ENCODE data around the gene PROC.

GRCh38 chr2:127428057-127428814 lies 10.0 kb downstream of the PROC start:
- TF ChIP-seq, protein P1, sequence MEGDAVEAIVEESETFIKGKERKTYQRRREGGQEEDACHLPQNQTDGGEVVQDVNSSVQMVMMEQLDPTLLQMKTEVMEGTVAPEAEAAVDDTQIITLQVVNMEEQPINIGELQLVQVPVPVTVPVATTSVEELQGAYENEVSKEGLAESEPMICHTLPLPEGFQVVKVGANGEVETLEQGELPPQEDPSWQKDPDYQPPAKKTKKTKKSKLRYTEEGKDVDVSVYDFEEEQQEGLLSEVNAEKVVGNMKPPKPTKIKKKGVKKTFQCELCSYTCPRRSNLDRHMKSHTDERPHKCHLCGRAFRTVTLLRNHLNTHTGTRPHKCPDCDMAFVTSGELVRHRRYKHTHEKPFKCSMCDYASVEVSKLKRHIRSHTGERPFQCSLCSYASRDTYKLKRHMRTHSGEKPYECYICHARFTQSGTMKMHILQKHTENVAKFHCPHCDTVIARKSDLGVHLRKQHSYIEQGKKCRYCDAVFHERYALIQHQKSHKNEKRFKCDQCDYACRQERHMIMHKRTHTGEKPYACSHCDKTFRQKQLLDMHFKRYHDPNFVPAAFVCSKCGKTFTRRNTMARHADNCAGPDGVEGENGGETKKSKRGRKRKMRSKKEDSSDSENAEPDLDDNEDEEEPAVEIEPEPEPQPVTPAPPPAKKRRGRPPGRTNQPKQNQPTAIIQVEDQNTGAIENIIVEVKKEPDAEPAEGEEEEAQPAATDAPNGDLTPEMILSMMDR (IDR thresholded peaks at IDR 0.05), result no peak
- TF ChIP-seq SIN3A (IDR thresholded peaks at IDR 0.05; ENCODE audit: borderline replicate concordance, insufficient read depth, low read depth, low read length) (no peak), POLR2AphosphoS5 (IDR thresholded peaks at IDR 0.05; ENCODE audit: low read depth, low read length) (no peak), TCF7L2 (IDR thresholded peaks at IDR 0.05; ENCODE audit: low read depth, low read length) (no peak)

All from Panc1 (cell line).